GM19099 (cell line): ENCODE results near the gene TNFRSF21.

Source experiments
- POLR2A ChIP-seq: IDR thresholded peaks from 3 replicates; pipeline ENCODE4 v1.6.1; 2011; ENCODE audit warnings: low read depth; ENCODE audit not compliant: insufficient read length; ENCODE audit errors: extremely low read depth

Gene TNFRSF21

GRCh38 chr6:47337519-47337918 is 27.8 kb upstream of the TNFRSF21 start:
- no peak for TF ChIP-seq POLR2A

GRCh38 chr6:47336334-47336733 is 26.6 kb upstream of the TNFRSF21 start:
- no peak for TF ChIP-seq POLR2A

GRCh38 chr6:47335466-47335865 is 25.8 kb upstream of the TNFRSF21 start:
- TF ChIP-seq POLR2A, result no peak

- TF ChIP-seq POLR2A, result no peak
These were observed 24.6 kb upstream of the TNFRSF21 start for GRCh38 chr6:47334334-47334733.

GRCh38 chr6:47323887-47324286 is 14.2 kb upstream of the TNFRSF21 start:
- no peak for TF ChIP-seq POLR2A

- TF ChIP-seq POLR2A, result no peak
These were observed 13.6 kb upstream of the TNFRSF21 start for GRCh38 chr6:47323321-47323720.

GRCh38 chr6:47321577-47321976 is 11.9 kb upstream of the TNFRSF21 start:
- TF ChIP-seq POLR2A, result no peak

- no peak for TF ChIP-seq POLR2A
These were observed 10.2 kb upstream of the TNFRSF21 start for GRCh38 chr6:47319867-47320266.

- TF ChIP-seq POLR2A, result no peak
These were observed 9.7 kb upstream of the TNFRSF21 start for GRCh38 chr6:47319382-47319781.

GRCh38 chr6:47318236-47318989 is 8.7 kb upstream of the TNFRSF21 start:
- TF ChIP-seq POLR2A, result no peak

- TF ChIP-seq POLR2A, result no peak
These were observed 401 bp upstream of the TNFRSF21 start for GRCh38 chr6:47310131-47310480.

GRCh38 chr6:47308552-47309290 is 984 bp downstream of the TNFRSF21 start:
- no peak for TF ChIP-seq POLR2A

- TF ChIP-seq POLR2A, result no peak
These were observed 1.5 kb downstream of the TNFRSF21 start for GRCh38 chr6:47308198-47308517.

GRCh38 chr6:47307362-47308197 is 2.1 kb downstream of the TNFRSF21 start:
- TF ChIP-seq POLR2A, result no peak

- TF ChIP-seq POLR2A, result no peak
These were observed 2.8 kb downstream of the TNFRSF21 start for GRCh38 chr6:47306887-47307286.

- no peak for TF ChIP-seq POLR2A
These were observed 5.8 kb downstream of the TNFRSF21 start for GRCh38 chr6:47303861-47304260.
